ENCODE data around the gene RANBP2. TPM values are rescaled to one million over a fixed set of nuclear protein-coding genes. Genes with fewer than 3 reads are reported as not detected.
A peak's percentile ranks its signal among the peaks of the same experiment; 100 is the strongest.

Gene RANBP2
- total and polyA plus RNA-seq, 2 donors (not counting 1 experiment from before 2014, with no cell fraction given), result 17.2 to 59.3 TPM

- TF ChIP-seq EZH2 (IDR thresholded peaks at IDR 0.05; ENCODE audit: low read length, missing control alignments), result no peak
- TF ChIP-seq CTCF (conservative IDR thresholded peaks at IDR 0.05 in 1 of 2, IDR thresholded peaks at IDR 0.05 in 1 of 2; ENCODE audit: low read depth in 1 of 2, low read length in 2 of 2), result no peak
- no peak overlapping the region for H3K4me3 ChIP-seq (replicated peaks in 1 of 4; ENCODE audit: control extremely low read depth in 1 of 4, insufficient read depth in 1 of 4, low read depth in 3 of 4, low read length in 4 of 4)
These were observed 105.2 kb downstream of the RANBP2 start for GRCh38 chr2:108824316-108825070.

GRCh38 chr2:108825254-108825653 lies 106.0 kb downstream of the RANBP2 start:
- Histone ChIP-seq H4K20me1 (ENCODE audit: control insufficient read depth, extremely low read depth, insufficient read depth, low read length) (no peaks in the 10 kb centered on the region), H3K36me3 (ENCODE audit: control insufficient read depth, insufficient read depth, low read length) (no peaks in the 10 kb centered on the region), H3K9me3 (ENCODE audit: control insufficient read depth, insufficient read depth, low read depth, low read length) (no peaks in the 10 kb centered on the region), H3K79me2 (ENCODE audit: control insufficient read depth, insufficient read depth, low read length) (no peaks in the 10 kb centered on the region), H2AFZ (ENCODE audit: low read length) (no peak overlapping the region), H3K4me2 (ENCODE audit: extremely low read depth, insufficient read depth, low read length) (no peak overlapping the region), H3K4me1 (ENCODE audit: control insufficient read depth, extremely low read depth, insufficient read depth, low read length) (no peaks in the 10 kb centered on the region), H3K27me3 (ENCODE audit: control insufficient read depth, insufficient read depth, low read length) (no peaks in the 10 kb centered on the region), H3K4me3 (replicated peaks in 1 of 4; ENCODE audit: control extremely low read depth in 1 of 4, insufficient read depth in 1 of 4, low read depth in 3 of 4, low read length in 4 of 4) (no peak overlapping the region), H3K9ac (ENCODE audit: insufficient read depth, low read length) (no peak overlapping the region), H3K27ac (ENCODE audit: insufficient read depth, low read length) (no peak overlapping the region)
- TF ChIP-seq CTCF (conservative IDR thresholded peaks at IDR 0.05 in 1 of 2, IDR thresholded peaks at IDR 0.05 in 1 of 2; ENCODE audit: low read depth in 1 of 2, low read length in 2 of 2) (no peak), EZH2 (IDR thresholded peaks at IDR 0.05; ENCODE audit: low read length, missing control alignments) (no peak)
- peak in 1 of 2 donors; percentile 34 for DNase-seq (ENCODE audit: low read depth in 2 of 2)

More at GRCh38 chr2:108824316-108825070, 105.2 kb downstream of the RANBP2 start:
- H3K36me3 ChIP-seq (ENCODE audit: control insufficient read depth, insufficient read depth, low read length), result no peaks in the 10 kb centered on the region
- no peaks in the 10 kb centered on the region for H4K20me1 ChIP-seq (ENCODE audit: control insufficient read depth, extremely low read depth, insufficient read depth, low read length)
- H3K27me3 ChIP-seq (ENCODE audit: control insufficient read depth, insufficient read depth, low read length), result no peaks in the 10 kb centered on the region
- no peak for DNase-seq (ENCODE audit: low read depth in 2 of 2)
- no peaks in the 10 kb centered on the region for H3K4me1 ChIP-seq (ENCODE audit: control insufficient read depth, extremely low read depth, insufficient read depth, low read length)
- no peak overlapping the region for H3K4me2 ChIP-seq (ENCODE audit: extremely low read depth, insufficient read depth, low read length)
- no peak overlapping the region for H3K9ac ChIP-seq (ENCODE audit: insufficient read depth, low read length)
- H2AFZ ChIP-seq (ENCODE audit: low read length), result no peak overlapping the region
- no peak overlapping the region for H3K27ac ChIP-seq (ENCODE audit: insufficient read depth, low read length)
- H3K9me3 ChIP-seq (ENCODE audit: control insufficient read depth, insufficient read depth, low read depth, low read length), result no peaks in the 10 kb centered on the region
- H3K79me2 ChIP-seq (ENCODE audit: control insufficient read depth, insufficient read depth, low read length), result no peaks in the 10 kb centered on the region

- Histone ChIP-seq H3K27me3 (ENCODE audit: control insufficient read depth, insufficient read depth, low read length) (no peaks in the 10 kb centered on the region), H3K9me3 (ENCODE audit: control insufficient read depth, insufficient read depth, low read depth, low read length) (no peaks in the 10 kb centered on the region), H4K20me1 (ENCODE audit: control insufficient read depth, extremely low read depth, insufficient read depth, low read length) (no peaks in the 10 kb centered on the region), H3K4me1 (ENCODE audit: control insufficient read depth, extremely low read depth, insufficient read depth, low read length) (no peaks in the 10 kb centered on the region), H3K9ac (ENCODE audit: insufficient read depth, low read length) (no peak overlapping the region), H3K4me2 (ENCODE audit: extremely low read depth, insufficient read depth, low read length) (no peak overlapping the region), H3K36me3 (ENCODE audit: control insufficient read depth, insufficient read depth, low read length) (no peaks in the 10 kb centered on the region), H3K4me3 (replicated peaks in 1 of 4; ENCODE audit: control extremely low read depth in 1 of 4, insufficient read depth in 1 of 4, low read depth in 3 of 4, low read length in 4 of 4) (no peak overlapping the region), H2AFZ (ENCODE audit: low read length) (no peak overlapping the region), H3K27ac (ENCODE audit: insufficient read depth, low read length) (no peak overlapping the region), H3K79me2 (ENCODE audit: control insufficient read depth, insufficient read depth, low read length) (no peaks in the 10 kb centered on the region)
- TF ChIP-seq CTCF (conservative IDR thresholded peaks at IDR 0.05 in 1 of 2, IDR thresholded peaks at IDR 0.05 in 1 of 2; ENCODE audit: low read depth in 1 of 2, low read length in 2 of 2) (no peak), EZH2 (IDR thresholded peaks at IDR 0.05; ENCODE audit: low read length, missing control alignments) (no peak)
- DNase-seq (ENCODE audit: low read depth in 2 of 2), result peak; percentile 4 to 20
These were observed 106.5 kb downstream of the RANBP2 start for GRCh38 chr2:108825736-108826135.

All from fibroblast of lung (primary cell).